H9 (cell line): ENCODE results near the gene ACTRT3. TPM values are rescaled to one million over a fixed set of nuclear protein-coding genes. Genes with fewer than 3 reads are reported as not detected.

Source experiments
- DNase-seq: peaks from one replicate; pipeline ENCODE4 v3.0.0-alpha.2; 2017
- H2AFZ ChIP-seq: one replicate; pipeline ENCODE4 v1.6.1; 2013; ENCODE audit warnings: mild to moderate bottlenecking, low read length, control low read depth, moderate library complexity
- H2AK5ac ChIP-seq: 2 replicates; pipeline ENCODE4 v1.6.1; 2013; ENCODE audit warnings: low read length, control low read depth, mixed read lengths; ENCODE audit not compliant: insufficient read length
- H2BK120ac ChIP-seq: one replicate; pipeline ENCODE4 v1.6.1; 2013; ENCODE audit warnings: low read depth, mild to moderate bottlenecking, low read length, control low read depth, inconsistent platforms; ENCODE audit not compliant: poor library complexity, severe bottlenecking
- H2BK12ac ChIP-seq: 2 replicates; pipeline ENCODE4 v1.6.1; 2013; ENCODE audit warnings: low read length, control low read depth, mixed read lengths, low read depth; ENCODE audit not compliant: insufficient read length
- H2BK15ac ChIP-seq: 2 replicates; pipeline ENCODE4 v1.6.1; 2013; ENCODE audit warnings: low read depth, low read length, control low read depth
- H2BK20ac ChIP-seq: one replicate; pipeline ENCODE4 v1.6.1; 2013; ENCODE audit warnings: low read depth, mild to moderate bottlenecking, low read length, control low read depth, inconsistent platforms; ENCODE audit not compliant: poor library complexity, severe bottlenecking
- H2BK5ac ChIP-seq: 2 replicates; pipeline ENCODE4 v1.6.1; 2013; ENCODE audit warnings: low read length, control low read depth, mixed read lengths; ENCODE audit not compliant: insufficient read length
- H3K14ac ChIP-seq: 2 replicates; pipeline ENCODE4 v1.6.1; 2013; ENCODE audit warnings: low read length, control low read depth; ENCODE audit not compliant: insufficient read depth
- H3K18ac ChIP-seq: 2 replicates; pipeline ENCODE4 v1.6.1; 2013; ENCODE audit warnings: low read depth, mild to moderate bottlenecking, mixed read lengths, low read length, control low read depth; ENCODE audit not compliant: insufficient read length
- H3K23ac ChIP-seq: 2 replicates; pipeline ENCODE4 v1.6.1; 2013; ENCODE audit warnings: low read length, control low read depth, mixed read lengths, low read depth; ENCODE audit not compliant: insufficient read length
- H3K23me2 ChIP-seq: 2 replicates; pipeline ENCODE4 v1.6.1; 2013; ENCODE audit warnings: low read depth, mild to moderate bottlenecking, mixed read lengths, low read length, control low read depth; ENCODE audit not compliant: insufficient read length, poor library complexity, severe bottlenecking
- H3K27ac ChIP-seq: 2 replicates; pipeline ENCODE4 v1.5.1; 2013; ENCODE audit warnings: low read length, control low read depth, mixed read lengths, low read depth; ENCODE audit not compliant: insufficient read length
- H3K27me3 ChIP-seq: 2 replicates; pipeline ENCODE4 v1.6.1; 2013; ENCODE audit warnings: low read length, control low read depth, inconsistent platforms; ENCODE audit not compliant: insufficient read depth
- H3K4ac ChIP-seq: 2 replicates; pipeline ENCODE4 v1.6.1; 2013; ENCODE audit warnings: low read depth, mild to moderate bottlenecking, control low read depth, inconsistent platforms, low read length, moderate library complexity
- H3K4me1 ChIP-seq: 2 replicates; pipeline ENCODE4 v1.6.1; 2013; ENCODE audit warnings: low read length, control low read depth, inconsistent platforms; ENCODE audit not compliant: insufficient read depth
- H3K4me2 ChIP-seq: 2 replicates; pipeline ENCODE4 v1.6.1; 2013; ENCODE audit warnings: low read length, control low read depth, mixed read lengths; ENCODE audit not compliant: insufficient read length, insufficient read depth
- H3K56ac ChIP-seq: 2 replicates; pipeline ENCODE4 v1.6.1; 2013; ENCODE audit warnings: low read depth, mild to moderate bottlenecking, mixed read lengths, low read length, control low read depth; ENCODE audit not compliant: insufficient read length
- H3K79me1 ChIP-seq: 2 replicates; pipeline ENCODE4 v1.6.1; 2013; ENCODE audit warnings: low read depth, mild to moderate bottlenecking, moderate library complexity, low read length, control low read depth, inconsistent platforms; ENCODE audit not compliant: insufficient read depth, poor library complexity, severe bottlenecking
- H3K79me2 ChIP-seq: 2 replicates; pipeline ENCODE4 v1.6.1; 2013; ENCODE audit warnings: low read length, control low read depth, inconsistent platforms; ENCODE audit not compliant: insufficient read depth
- H3K9ac ChIP-seq: 2 replicates; pipeline ENCODE4 v1.6.1; 2013; ENCODE audit warnings: low read length, control low read depth, mixed read lengths; ENCODE audit not compliant: insufficient read length; ENCODE audit errors: extremely low read depth
- H3K9me3 ChIP-seq: one replicate; pipeline ENCODE4 v1.6.1; 2013; ENCODE audit warnings: low read depth, low read length, inconsistent platforms; ENCODE audit not compliant: control insufficient read depth
- H3T11ph ChIP-seq: one replicate; pipeline ENCODE4 v1.6.1; 2013; ENCODE audit warnings: mild to moderate bottlenecking, low read length, control low read depth, inconsistent platforms
- H4K20me1 ChIP-seq: one replicate; pipeline ENCODE4 v1.6.1; 2013; ENCODE audit not compliant: control insufficient read depth, insufficient read length, insufficient read depth
- H4K5ac ChIP-seq: 2 replicates; pipeline ENCODE4 v1.6.1; 2013; ENCODE audit warnings: low read depth, mild to moderate bottlenecking, mixed read lengths, low read length, control low read depth; ENCODE audit not compliant: insufficient read length
- H4K8ac ChIP-seq: replicated peaks from 2 replicates; pipeline ENCODE4 v1.6.1; 2013; ENCODE audit warnings: low read length, control low read depth, mixed read lengths, low read depth; ENCODE audit not compliant: insufficient read length
- H4K91ac ChIP-seq: 2 replicates; pipeline ENCODE4 v1.6.1; 2013; ENCODE audit warnings: low read depth, mild to moderate bottlenecking, moderate library complexity, mixed read lengths, low read length, control low read depth; ENCODE audit not compliant: insufficient read length
- H3K27ac Mint-ChIP-seq, 3 experiments: 2 replicates in 2 of 3; 3 replicates in 1 of 3; pipeline ENCODE4 v1.8.0; 2020 to 2021; ENCODE audit warnings: mixed read lengths in 3 of 3, mild to moderate bottlenecking in 1 of 3, moderate library complexity in 1 of 3
- H3K27me3 Mint-ChIP-seq: 2 replicates; pipeline ENCODE4 v1.8.0; 2021; ENCODE audit warnings: low read depth, mild to moderate bottlenecking, moderate library complexity, mixed read lengths
- H3K36me3 Mint-ChIP-seq, 3 experiments: 2 replicates in 2 of 3; 3 replicates in 1 of 3; pipeline ENCODE4 v1.8.0; 2020 to 2021; ENCODE audit warnings: low read depth in 3 of 3, mixed read lengths in 3 of 3; ENCODE audit not compliant: insufficient read depth in 1 of 3
- H3K4me1 Mint-ChIP-seq, 2 experiments: 2 replicates each; pipeline ENCODE4 v1.8.0; 2020; ENCODE audit warnings: mixed read lengths in 2 of 2
- H3K4me3 Mint-ChIP-seq, 2 experiments: 2 replicates in 1 of 2; 3 replicates in 1 of 2; pipeline ENCODE4 v1.8.0; 2020 to 2021; ENCODE audit warnings: mild to moderate bottlenecking in 2 of 2, mixed read lengths in 2 of 2, moderate library complexity in 1 of 2
- H3K9me3 Mint-ChIP-seq, 2 experiments: 2 replicates in 1 of 2; 3 replicates in 1 of 2; pipeline ENCODE4 v1.8.0; 2020; ENCODE audit warnings: mild to moderate bottlenecking in 2 of 2, mixed read lengths in 2 of 2, moderate library complexity in 1 of 2
- CTCF ChIP-seq: fragments of 200-600 bp; sonication (generic); conservative IDR thresholded peaks from 3 replicates; pipeline ENCODE4 v1.8.0; 2021; ENCODE audit warnings: antibody characterized with exemption, mild to moderate bottlenecking
- whole genome bisulfite sequencing: extraction: QIAGEN DNeasy Blood & Tissue Kit; methylation state at CpG from one replicate; pipeline ENCODE4 v1.1.7; 2013; ENCODE audit warnings: missing lambda C conversion rate, low lambda C conversion rate, mixed read lengths; ENCODE audit not compliant: insufficient read length; ENCODE audit errors: extremely low coverage; 5-methylcytosine and 5-hydroxymethylcytosine counted together
- total RNA-seq: library from RNA; stranded (reverse); gene quantifications from 2 replicates; pipeline ENCODE4 v1.2.1, GENCODE V29; 2021

ACTRT3 gene
- total RNA-seq, 1 experiment from 2014 or later = 5.9 TPM

GRCh38 chr3:169777822-169778221 lies 8.5 kb upstream of the ACTRT3 start:
- Mint-ChIP-seq H3K4me1 (peaks cover 22 to 23% of the 10 kb centered on the region in 2 experiments), H3K36me3 (peaks cover 30 to 74% (median 70%) of the 10 kb centered on the region in 3 experiments), H3K4me3 (no peak overlapping the region), H3K27me3 (no peaks in the 10 kb centered on the region), H3K27ac (no peak overlapping the region), H3K9me3 (no peaks in the 10 kb centered on the region; a peak in 1 of 5 replicates)
- Histone ChIP-seq H2BK5ac (no peak overlapping the region), H4K20me1 (no peaks in the 10 kb centered on the region), H4K8ac (no peak overlapping the region), H3K4me1 (no peaks in the 10 kb centered on the region), H2AK5ac (no peak overlapping the region), H2BK12ac (no peak overlapping the region), H3K27me3 (no peaks in the 10 kb centered on the region), H3K79me2 (peaks cover 7% of the 10 kb centered on the region; the same call in 1 of the 2 replicates), H3K9ac (no peak overlapping the region), H3T11ph (no peak overlapping the region), H3K4ac (no peak overlapping the region), H4K5ac (no peak overlapping the region), H3K4me2 (no peak overlapping the region), H4K91ac (no peak overlapping the region), H3K9me3 (no peaks in the 10 kb centered on the region), H3K56ac (no peak overlapping the region), H3K27ac (no peak overlapping the region), H3K14ac (no peak overlapping the region), H2BK20ac (no peak overlapping the region), H3K79me1 (peaks cover 7% of the 10 kb centered on the region), H2AFZ (no peak overlapping the region), H3K18ac (no peak overlapping the region), H3K23me2 (no peaks in the 10 kb centered on the region), H3K23ac (no peak overlapping the region), H2BK120ac (no peak overlapping the region), H2BK15ac (no peak overlapping the region)
- no peak for TF ChIP-seq CTCF
- no peak for DNase-seq
- no CpG with 5 or more reads among the region's 4 CpGs for WGBS
